VCaP (cell line): ENCODE data around the gene STMN3.
"Not testable (repeated sequence)": the region's sequence is repeated elsewhere in the genome, so short reads cannot be mapped to it uniquely, and the experiment has no call there.

ENCODE experiments used
- H3K27ac ChIP-seq: fragments of 450-650 bp; 2 replicates; pipeline ENCODE4 v1.5.1; 2017
- TF ChIP-seq, protein P1 (sequence below): fragments of 450-650 bp; conservative IDR thresholded peaks from 2 replicates; pipeline ENCODE4 v1.5.1; 2017; ENCODE audit warnings: mild to moderate bottlenecking, moderate library complexity

STMN3 gene

DNA sequence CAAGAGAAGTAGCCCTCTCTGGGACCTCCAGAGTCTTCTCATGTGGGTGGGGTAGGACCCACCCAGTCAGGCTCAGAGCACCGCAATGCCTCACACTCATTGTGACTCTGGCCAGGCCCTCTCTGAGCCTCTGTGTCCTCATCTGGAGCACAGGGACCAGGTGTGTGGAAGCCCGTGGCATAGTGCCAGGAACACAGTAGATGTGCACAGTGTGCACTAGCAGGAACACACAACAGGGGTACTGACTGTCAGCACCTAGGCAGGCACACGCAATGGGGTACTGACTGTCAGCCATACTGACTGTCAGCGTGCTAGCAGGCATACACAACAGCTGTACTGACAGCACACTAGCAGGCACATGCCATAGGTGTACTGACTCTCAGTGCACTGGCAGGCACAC, 2.0 kb upstream of the STMN3 start:
- H3K27ac ChIP-seq: peak overlapping the region; percentile 97

DNA sequence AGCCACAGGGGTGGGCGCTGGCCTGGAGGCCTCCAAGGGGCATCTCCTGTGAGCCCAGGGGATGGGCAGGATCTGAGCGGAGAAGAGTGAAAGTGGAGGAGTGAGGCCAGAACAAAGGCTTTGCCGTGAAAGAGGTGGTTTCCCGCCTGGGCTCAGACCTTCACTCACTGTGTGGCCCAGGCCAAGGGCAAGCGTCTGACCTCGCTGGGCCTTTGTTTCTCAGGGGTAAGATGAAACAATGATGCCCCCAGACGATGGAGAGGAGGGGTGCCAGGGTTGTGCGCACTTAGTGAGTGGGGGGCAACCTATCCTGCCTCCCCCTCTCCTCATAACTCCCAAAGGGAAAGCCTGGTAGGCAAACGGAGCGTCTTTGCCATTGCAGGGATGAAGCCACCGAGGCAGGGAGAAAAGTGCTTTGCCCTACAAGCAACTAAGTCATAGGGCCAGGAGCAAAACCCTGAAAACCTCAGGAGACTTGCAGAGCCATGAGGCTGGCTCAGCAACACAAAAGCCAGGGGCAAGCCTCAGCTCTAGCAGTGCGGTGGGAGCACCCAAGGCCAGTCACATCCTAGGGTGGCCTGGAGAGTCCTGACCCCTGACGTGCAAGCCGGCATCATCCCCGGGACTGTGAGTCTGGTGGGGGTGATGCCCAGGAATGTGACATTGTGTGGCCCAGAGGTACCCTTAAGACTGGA, 897 bp upstream of the STMN3 start:
- TF ChIP-seq, protein P1, sequence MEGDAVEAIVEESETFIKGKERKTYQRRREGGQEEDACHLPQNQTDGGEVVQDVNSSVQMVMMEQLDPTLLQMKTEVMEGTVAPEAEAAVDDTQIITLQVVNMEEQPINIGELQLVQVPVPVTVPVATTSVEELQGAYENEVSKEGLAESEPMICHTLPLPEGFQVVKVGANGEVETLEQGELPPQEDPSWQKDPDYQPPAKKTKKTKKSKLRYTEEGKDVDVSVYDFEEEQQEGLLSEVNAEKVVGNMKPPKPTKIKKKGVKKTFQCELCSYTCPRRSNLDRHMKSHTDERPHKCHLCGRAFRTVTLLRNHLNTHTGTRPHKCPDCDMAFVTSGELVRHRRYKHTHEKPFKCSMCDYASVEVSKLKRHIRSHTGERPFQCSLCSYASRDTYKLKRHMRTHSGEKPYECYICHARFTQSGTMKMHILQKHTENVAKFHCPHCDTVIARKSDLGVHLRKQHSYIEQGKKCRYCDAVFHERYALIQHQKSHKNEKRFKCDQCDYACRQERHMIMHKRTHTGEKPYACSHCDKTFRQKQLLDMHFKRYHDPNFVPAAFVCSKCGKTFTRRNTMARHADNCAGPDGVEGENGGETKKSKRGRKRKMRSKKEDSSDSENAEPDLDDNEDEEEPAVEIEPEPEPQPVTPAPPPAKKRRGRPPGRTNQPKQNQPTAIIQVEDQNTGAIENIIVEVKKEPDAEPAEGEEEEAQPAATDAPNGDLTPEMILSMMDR: no peak
- H3K27ac ChIP-seq: peak overlapping the region; percentile 97

More for the DNA sequence above, 2.0 kb upstream of the STMN3 start:
- TF ChIP-seq, protein P1: no peak

DNA sequence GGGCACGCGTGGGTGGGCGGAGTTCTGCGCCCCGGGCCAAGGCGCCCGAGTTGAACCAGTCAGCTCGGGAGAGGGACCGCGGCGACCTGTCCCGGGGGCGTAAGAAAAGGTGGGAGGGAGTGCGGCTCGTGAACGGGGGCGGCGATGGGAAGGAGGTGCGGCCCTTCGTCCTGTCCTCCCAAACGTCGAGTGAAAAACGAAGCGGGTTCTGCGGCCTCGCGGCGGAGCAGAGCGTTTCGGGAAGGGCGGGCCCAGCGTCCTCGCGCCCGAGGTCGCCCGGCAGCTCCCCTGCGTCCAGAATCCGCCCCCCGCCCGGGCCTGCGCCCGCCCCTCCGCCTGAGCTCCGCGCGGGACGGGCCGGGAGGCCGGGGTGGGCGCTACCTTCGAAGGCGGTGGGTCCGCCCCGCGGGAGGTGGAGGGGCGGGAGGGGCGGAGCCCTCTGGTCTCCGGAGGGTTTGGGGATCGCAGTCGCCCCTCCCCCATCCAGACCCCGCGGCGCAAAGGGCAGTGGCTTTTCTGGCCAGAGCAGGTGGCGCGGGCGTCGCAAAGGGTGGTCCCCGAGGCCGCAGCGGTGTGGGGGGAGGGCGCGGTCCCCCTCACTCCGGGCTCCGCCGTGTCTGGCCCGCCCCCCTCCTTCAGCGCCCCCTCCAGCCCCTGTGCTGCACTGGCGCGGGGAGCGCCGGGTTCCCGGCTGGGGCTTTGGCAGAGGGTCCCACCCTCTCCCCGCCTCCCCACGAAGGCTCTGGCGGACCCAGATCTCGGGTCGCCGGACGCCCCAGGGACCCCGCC, 838 bp downstream of the STMN3 start:
- TF ChIP-seq, protein P1: peak; percentile 29
- peak overlapping the region; percentile 97 for H3K27ac ChIP-seq

DNA sequence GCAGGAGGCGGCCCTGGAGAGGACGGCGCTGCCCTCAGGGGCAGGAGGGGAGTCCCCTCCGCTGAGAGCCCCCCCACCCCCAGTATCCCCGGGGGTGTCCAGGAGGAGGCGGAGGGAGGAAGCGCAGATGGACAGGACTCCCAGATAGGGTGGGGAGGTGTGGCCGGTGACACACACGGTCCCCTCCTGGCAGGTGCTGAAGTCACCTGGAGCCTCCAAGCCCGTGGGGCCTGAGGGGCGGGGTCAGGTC, 1.4 kb downstream of the STMN3 start:
- TF ChIP-seq, protein P1: no peak
- H3K27ac ChIP-seq: peak overlapping the region; percentile 97

DNA sequence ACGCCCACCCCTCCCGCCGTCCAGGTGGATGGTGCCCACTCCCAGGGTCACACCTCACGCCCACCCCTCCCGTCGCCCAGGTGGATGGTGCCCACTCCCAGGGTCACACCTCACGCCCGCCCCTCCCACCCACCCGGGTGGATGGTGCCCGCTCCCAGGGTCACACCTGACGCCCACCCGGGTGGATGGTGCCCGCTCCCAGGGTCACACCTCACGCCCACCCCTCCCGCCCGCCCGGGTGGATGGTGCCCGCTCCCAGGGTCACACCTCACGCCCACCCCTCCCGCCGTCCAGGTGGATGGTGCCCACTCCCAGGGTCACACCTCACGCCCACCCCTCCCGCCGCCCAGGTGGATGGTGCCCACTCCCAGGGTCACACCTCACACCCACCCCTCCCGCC, 2.7 kb downstream of the STMN3 start:
- not testable (repeated sequence) for H3K27ac ChIP-seq

DNA sequence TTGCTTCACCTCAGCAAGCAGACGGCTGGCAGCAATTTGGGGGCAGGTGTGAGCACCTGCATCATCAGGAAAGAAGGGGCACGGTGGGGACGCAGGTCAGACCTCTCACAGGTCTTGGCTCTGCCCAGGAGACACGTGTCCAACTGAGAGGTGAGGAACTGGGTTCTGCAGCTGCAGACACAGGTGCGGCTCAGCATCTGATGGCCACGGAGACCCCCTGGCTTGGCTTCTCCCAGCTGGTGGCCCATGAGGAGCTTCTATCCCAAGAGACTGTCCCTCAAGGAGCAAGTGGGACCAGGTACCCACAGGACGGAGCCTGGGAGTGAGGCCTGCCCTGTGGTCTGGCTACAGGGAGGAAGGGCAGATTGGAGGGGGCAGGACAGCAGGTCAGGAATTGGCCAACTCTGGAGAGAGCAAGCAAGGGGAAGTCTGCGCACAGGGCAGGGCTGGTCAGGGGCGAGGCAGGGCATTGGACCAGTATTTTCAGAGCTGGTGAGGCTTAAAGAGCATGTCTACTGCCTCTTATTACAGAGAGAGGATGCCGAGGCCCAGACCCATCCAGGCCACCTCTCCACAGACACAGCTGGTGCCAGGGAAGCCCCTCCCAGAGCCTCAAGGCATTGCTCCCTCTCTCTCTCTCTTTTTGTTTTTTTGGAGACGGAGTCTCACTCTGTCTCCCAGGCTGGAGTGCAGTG, 4.2 kb downstream of the STMN3 start:
- H3K27ac ChIP-seq: peak overlapping the region; percentile 22
- TF ChIP-seq, protein P1: no peak

DNA sequence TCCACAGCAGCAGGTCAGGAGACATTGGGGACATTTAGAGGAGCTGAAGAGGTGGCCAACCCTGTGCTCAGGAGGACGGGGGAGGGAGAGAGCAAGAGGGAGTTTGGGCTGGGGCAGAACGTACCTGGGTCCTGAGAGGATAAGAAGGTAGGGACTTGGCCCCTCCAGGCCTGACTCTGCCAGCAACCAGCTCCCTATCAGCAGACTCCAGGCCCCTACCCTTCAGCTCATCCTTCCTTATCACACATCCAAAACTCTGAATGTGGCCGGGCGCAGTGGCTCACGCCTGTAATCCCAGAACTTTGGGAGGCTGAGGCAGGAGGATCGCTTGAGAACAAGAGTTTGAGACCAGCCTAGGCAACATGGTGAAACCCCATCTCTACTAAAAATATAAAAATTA, 5.0 kb downstream of the STMN3 start:
- TF ChIP-seq, protein P1: no peak
- peak overlapping the region; percentile 22 for H3K27ac ChIP-seq
